Measurements from ENCODE around the gene GRAMD1B. TPM values are rescaled to one million over a fixed set of nuclear protein-coding genes. Genes with fewer than 3 reads are reported as not detected.

Gene GRAMD1B
- total and polyA plus RNA-seq, 4 donors, result 0.29 to 2.6 (median 1.3) TPM

DNA sequence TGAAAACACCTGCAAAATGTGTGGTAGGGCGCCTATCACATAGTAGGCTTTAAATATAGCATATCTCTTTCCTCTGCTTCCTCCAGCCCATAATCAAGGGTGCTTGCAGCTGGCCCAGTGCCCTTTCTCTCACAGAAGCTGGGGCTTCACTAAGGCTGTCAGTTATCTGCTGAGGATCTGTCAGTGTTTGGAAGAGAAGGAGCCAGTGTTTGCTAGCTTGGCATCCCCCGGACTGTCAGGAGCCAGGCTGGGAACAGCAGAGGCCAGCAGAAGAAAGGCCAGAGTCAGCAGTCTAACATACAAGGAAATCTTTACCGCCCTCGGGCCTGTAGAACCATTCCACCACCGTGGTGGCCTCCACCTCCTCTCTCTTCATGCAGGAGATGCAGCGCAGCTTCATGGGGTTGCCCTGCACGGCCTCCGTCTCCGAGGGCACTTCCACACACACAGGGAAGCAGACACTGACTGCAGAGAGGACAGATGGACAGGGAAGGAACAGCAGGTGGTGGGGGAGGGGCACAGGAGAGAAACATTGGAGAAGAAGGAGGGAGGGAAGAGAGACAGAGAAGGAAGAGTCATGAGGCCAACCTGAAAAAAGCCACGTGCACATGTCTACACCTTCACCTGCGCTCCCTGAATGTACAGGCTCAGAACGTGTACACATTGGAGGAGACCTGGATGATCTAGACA, 215.4 kb downstream of the GRAMD1B start:
- no peak overlapping the region for H3K4me3 ChIP-seq (ENCODE audit: low read depth in 1 of 3, low read length in 3 of 3)
- no peak for DNase-seq (ENCODE audit: low spot score)
- no peak for TF ChIP-seq FOXA2 (IDR thresholded peaks at IDR 0.05)
- no peak for TF ChIP-seq RAD21 (IDR thresholded peaks at IDR 0.05)
- TF ChIP-seq, protein P1, sequence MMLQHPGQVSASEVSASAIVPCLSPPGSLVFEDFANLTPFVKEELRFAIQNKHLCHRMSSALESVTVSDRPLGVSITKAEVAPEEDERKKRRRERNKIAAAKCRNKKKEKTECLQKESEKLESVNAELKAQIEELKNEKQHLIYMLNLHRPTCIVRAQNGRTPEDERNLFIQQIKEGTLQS (IDR thresholded peaks at IDR 0.05), result no peak
- TF ChIP-seq HNF4G (IDR thresholded peaks at IDR 0.05), result no peak
- no peak for TF ChIP-seq YY1 (IDR thresholded peaks at IDR 0.05)
- TF ChIP-seq FOXA1 (IDR thresholded peaks at IDR 0.05), result no peak
- no peak for TF ChIP-seq NR2F2 (IDR thresholded peaks at IDR 0.05)
- TF ChIP-seq, protein P2, sequence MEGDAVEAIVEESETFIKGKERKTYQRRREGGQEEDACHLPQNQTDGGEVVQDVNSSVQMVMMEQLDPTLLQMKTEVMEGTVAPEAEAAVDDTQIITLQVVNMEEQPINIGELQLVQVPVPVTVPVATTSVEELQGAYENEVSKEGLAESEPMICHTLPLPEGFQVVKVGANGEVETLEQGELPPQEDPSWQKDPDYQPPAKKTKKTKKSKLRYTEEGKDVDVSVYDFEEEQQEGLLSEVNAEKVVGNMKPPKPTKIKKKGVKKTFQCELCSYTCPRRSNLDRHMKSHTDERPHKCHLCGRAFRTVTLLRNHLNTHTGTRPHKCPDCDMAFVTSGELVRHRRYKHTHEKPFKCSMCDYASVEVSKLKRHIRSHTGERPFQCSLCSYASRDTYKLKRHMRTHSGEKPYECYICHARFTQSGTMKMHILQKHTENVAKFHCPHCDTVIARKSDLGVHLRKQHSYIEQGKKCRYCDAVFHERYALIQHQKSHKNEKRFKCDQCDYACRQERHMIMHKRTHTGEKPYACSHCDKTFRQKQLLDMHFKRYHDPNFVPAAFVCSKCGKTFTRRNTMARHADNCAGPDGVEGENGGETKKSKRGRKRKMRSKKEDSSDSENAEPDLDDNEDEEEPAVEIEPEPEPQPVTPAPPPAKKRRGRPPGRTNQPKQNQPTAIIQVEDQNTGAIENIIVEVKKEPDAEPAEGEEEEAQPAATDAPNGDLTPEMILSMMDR (IDR thresholded peaks at IDR 0.05; ENCODE audit: low read depth, low read length, missing input control), result no peak
- no peak for TF ChIP-seq SP1 (IDR thresholded peaks at IDR 0.05)
- no peak for TF ChIP-seq JUND (IDR thresholded peaks at IDR 0.05)
- no peaks in the 10 kb centered on the region for H3K36me3 ChIP-seq (ENCODE audit: control insufficient read depth in 4 of 4, insufficient read depth in 3 of 4, low read depth in 1 of 4, low read length in 3 of 4)
- no peak overlapping the region for H3K27ac ChIP-seq (ENCODE audit: low read depth in 1 of 2, low read length in 2 of 2)
- H3K9ac ChIP-seq (ENCODE audit: low read depth in 1 of 2, low read length in 2 of 2), result no peak overlapping the region
- no peaks in the 10 kb centered on the region for H3K9me3 ChIP-seq (ENCODE audit: control insufficient read depth in 4 of 4, low read length in 3 of 4)
- WGBS, result 66% methylated on average over 12 of the region's 12 CpGs
- H3K4me1 ChIP-seq (ENCODE audit: control insufficient read depth in 4 of 4, insufficient read depth in 4 of 4, low read length in 3 of 4), result no peaks in the 10 kb centered on the region
- H3K27me3 ChIP-seq (ENCODE audit: control insufficient read depth in 4 of 4, insufficient read depth in 4 of 4, low read length in 3 of 4), result peaks cover 0 to 2% (median under 1%) of the 10 kb centered on the region in 4 donors

DNA sequence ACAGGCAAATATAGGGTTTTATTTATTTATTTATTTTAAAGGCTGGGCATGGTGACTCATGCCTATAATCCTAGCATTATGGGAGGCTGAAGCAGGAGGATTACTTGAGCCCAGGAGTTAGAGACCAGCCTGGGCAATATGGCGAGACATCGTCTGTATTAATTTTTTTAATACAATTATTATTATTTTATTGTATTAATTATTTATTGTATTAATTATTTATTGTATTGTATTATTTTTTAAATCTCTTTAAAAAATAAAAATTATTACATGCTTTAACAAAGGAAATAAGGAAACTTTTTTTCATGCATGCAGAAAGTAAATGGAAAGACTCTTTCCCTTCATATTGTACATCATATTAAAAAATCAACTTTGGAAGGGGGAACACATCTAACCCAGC, 220.8 kb downstream of the GRAMD1B start:
- no peak for DNase-seq (ENCODE audit: low spot score)
- Histone ChIP-seq H3K9me3 (ENCODE audit: control insufficient read depth in 4 of 4, low read length in 3 of 4) (peaks cover 0 to 5% (median 0%) of the 10 kb centered on the region in 4 donors), H3K4me3 (ENCODE audit: low read depth in 1 of 3, low read length in 3 of 3) (no peak overlapping the region), H3K36me3 (ENCODE audit: control insufficient read depth in 4 of 4, insufficient read depth in 3 of 4, low read depth in 1 of 4, low read length in 3 of 4) (no peaks in the 10 kb centered on the region), H3K9ac (ENCODE audit: low read depth in 1 of 2, low read length in 2 of 2) (no peak overlapping the region), H3K4me1 (ENCODE audit: control insufficient read depth in 4 of 4, insufficient read depth in 4 of 4, low read length in 3 of 4) (peaks cover 9 to 14% (median 11%) of the 10 kb centered on the region in 4 donors), H3K27me3 (ENCODE audit: control insufficient read depth in 4 of 4, insufficient read depth in 4 of 4, low read length in 3 of 4) (peaks cover 2 to 12% (median 8%) of the 10 kb centered on the region in 4 donors), H3K27ac (ENCODE audit: low read depth in 1 of 2, low read length in 2 of 2) (no peak overlapping the region)
- 84% methylated on average over 2 of the region's 2 CpGs for WGBS
- TF ChIP-seq YY1 (IDR thresholded peaks at IDR 0.05) (no peak), FOXA2 (IDR thresholded peaks at IDR 0.05) (no peak), SP1 (IDR thresholded peaks at IDR 0.05) (no peak), JUND (IDR thresholded peaks at IDR 0.05) (no peak), HNF4A (conservative IDR thresholded peaks at IDR 0.05) (no peak), EGR1 (IDR thresholded peaks at IDR 0.05; ENCODE audit: low read depth in 2 of 2) (no peak), GABPA (IDR thresholded peaks at IDR 0.05 in 1 of 2, conservative IDR thresholded peaks at IDR 0.05 in 1 of 2) (no peak), HNF4G (IDR thresholded peaks at IDR 0.05) (no peak)
- TF ChIP-seq, protein P1 (IDR thresholded peaks at IDR 0.05), result no peak
- TF ChIP-seq, protein P3, sequence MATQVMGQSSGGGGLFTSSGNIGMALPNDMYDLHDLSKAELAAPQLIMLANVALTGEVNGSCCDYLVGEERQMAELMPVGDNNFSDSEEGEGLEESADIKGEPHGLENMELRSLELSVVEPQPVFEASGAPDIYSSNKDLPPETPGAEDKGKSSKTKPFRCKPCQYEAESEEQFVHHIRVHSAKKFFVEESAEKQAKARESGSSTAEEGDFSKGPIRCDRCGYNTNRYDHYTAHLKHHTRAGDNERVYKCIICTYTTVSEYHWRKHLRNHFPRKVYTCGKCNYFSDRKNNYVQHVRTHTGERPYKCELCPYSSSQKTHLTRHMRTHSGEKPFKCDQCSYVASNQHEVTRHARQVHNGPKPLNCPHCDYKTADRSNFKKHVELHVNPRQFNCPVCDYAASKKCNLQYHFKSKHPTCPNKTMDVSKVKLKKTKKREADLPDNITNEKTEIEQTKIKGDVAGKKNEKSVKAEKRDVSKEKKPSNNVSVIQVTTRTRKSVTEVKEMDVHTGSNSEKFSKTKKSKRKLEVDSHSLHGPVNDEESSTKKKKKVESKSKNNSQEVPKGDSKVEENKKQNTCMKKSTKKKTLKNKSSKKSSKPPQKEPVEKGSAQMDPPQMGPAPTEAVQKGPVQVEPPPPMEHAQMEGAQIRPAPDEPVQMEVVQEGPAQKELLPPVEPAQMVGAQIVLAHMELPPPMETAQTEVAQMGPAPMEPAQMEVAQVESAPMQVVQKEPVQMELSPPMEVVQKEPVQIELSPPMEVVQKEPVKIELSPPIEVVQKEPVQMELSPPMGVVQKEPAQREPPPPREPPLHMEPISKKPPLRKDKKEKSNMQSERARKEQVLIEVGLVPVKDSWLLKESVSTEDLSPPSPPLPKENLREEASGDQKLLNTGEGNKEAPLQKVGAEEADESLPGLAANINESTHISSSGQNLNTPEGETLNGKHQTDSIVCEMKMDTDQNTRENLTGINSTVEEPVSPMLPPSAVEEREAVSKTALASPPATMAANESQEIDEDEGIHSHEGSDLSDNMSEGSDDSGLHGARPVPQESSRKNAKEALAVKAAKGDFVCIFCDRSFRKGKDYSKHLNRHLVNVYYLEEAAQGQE (IDR thresholded peaks at IDR 0.05), result no peak
- TF ChIP-seq, protein P2 (IDR thresholded peaks at IDR 0.05; ENCODE audit: low read depth, low read length, missing input control), result no peak
- TF ChIP-seq, protein P4, sequence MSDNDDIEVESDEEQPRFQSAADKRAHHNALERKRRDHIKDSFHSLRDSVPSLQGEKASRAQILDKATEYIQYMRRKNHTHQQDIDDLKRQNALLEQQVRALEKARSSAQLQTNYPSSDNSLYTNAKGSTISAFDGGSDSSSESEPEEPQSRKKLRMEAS (IDR thresholded peaks at IDR 0.05), result no peak

Measured in liver (tissue), 9 donors.